ENCODE results near the gene DENND1B. TPM values are rescaled to one million over a fixed set of nuclear protein-coding genes. Genes with fewer than 3 reads are reported as not detected.

The DENND1B gene
- total RNA-seq, 1 experiment from 2014 or later, result 9.6 TPM

DNA sequence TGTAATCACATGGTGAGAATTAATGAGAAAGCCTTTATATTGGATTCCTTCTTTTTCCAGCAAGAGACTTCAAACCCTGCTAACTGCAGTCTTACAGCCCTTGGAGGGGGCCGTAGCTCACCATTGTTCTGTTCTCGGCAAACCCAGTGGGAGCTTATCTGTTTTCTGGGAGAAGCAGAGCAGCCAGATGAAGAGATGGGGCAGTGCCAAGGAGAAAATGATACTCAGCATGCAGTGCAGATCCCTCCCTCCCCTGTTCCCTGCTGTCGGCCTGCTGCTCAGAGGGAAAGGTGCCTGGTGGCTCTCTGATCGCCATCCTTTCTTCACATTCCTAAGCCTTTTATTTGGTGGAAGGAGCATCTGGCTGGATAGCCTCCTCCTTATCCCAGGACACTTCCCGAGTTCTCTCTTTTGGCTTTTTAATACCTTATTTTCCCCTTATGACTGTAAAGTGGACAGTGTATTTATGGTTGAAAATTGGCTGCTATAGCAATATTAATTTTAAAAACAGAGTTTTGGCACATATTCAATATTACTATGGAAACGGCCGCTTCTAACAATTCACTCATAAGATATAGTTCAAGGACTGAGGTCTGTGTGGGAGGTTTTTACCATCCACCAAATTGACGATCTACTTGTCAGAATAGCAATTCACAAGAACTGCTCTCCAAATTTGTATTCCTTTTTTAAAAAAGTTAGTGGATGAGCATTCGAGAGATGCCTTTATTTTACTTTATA is 303.9 kb downstream of the DENND1B start (continued):
- TF ChIP-seq, protein P1, sequence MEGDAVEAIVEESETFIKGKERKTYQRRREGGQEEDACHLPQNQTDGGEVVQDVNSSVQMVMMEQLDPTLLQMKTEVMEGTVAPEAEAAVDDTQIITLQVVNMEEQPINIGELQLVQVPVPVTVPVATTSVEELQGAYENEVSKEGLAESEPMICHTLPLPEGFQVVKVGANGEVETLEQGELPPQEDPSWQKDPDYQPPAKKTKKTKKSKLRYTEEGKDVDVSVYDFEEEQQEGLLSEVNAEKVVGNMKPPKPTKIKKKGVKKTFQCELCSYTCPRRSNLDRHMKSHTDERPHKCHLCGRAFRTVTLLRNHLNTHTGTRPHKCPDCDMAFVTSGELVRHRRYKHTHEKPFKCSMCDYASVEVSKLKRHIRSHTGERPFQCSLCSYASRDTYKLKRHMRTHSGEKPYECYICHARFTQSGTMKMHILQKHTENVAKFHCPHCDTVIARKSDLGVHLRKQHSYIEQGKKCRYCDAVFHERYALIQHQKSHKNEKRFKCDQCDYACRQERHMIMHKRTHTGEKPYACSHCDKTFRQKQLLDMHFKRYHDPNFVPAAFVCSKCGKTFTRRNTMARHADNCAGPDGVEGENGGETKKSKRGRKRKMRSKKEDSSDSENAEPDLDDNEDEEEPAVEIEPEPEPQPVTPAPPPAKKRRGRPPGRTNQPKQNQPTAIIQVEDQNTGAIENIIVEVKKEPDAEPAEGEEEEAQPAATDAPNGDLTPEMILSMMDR (IDR thresholded peaks at IDR 0.05 in 2 of 3, conservative IDR thresholded peaks at IDR 0.05 in 1 of 3; ENCODE audit: borderline replicate concordance in 1 of 3, insufficient read depth in 1 of 3, low read depth in 2 of 3, low read length in 2 of 3), result no peak
- TF ChIP-seq SIN3A (IDR thresholded peaks at IDR 0.05; ENCODE audit: low read depth), result no peak
- no peak for TF ChIP-seq EGR1 (IDR thresholded peaks at IDR 0.05; ENCODE audit: low read depth)
- no peak for TF ChIP-seq RAD21 (IDR thresholded peaks at IDR 0.05; ENCODE audit: low read depth)
- TF ChIP-seq SP1 (IDR thresholded peaks at IDR 0.05; ENCODE audit: low read depth), result no peak
- no peak for TF ChIP-seq ELF1 (IDR thresholded peaks at IDR 0.05; ENCODE audit: borderline replicate concordance, low read depth)
- TF ChIP-seq CEBPB (IDR thresholded peaks at IDR 0.05; ENCODE audit: low read depth), result no peak
- TF ChIP-seq ZFX (IDR thresholded peaks at IDR 0.05), result no peak

DNA sequence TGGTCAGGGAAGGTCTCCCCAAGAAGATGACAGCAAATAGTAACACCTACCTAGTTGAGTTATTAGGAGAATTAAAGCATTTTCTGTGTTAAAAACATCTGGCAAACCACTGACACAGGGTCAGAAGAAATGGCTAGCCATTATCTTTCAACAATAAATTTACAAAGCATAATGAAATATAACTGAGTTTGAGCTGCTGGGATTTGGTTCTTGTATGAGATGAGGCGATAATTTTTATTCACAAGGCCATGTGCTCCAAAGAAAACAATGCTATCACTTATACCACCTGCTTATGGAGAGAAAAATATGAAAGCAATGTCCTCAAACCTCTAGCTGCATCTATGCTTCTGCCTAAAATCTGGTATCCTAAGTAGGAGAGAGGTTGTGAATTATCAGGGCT is 304.9 kb downstream of the DENND1B start:
- BruUV-seq (replicated peaks), result no TSS peak
- Histone ChIP-seq H3K4me2 (ENCODE audit: low read length) (no peak overlapping the region), H2AFZ (ENCODE audit: low read depth, low read length, poor library complexity, severe bottlenecking) (no peak overlapping the region), H3K36me3 (ENCODE audit: control insufficient read depth in 1 of 2, insufficient read depth in 2 of 2, low read length in 2 of 2) (no peaks in the 10 kb centered on the region), H3K4me1 (ENCODE audit: control insufficient read depth in 1 of 2, insufficient read depth in 2 of 2, low read length in 2 of 2) (no peaks in the 10 kb centered on the region), H3K27me3 (ENCODE audit: insufficient read depth, low read length) (no peaks in the 10 kb centered on the region), H3K9me2 (ENCODE audit: insufficient read depth) (no peaks in the 10 kb centered on the region), H3K79me2 (ENCODE audit: insufficient read depth, low read length) (no peaks in the 10 kb centered on the region), H3K27ac (ENCODE audit: low read depth, low read length) (no peak overlapping the region), H3K9me3 (ENCODE audit: control insufficient read depth in 1 of 2, insufficient read depth in 1 of 2, low read depth in 1 of 2, low read length in 2 of 2) (no peaks in the 10 kb centered on the region), H4K20me1 (ENCODE audit: insufficient read depth) (no peaks in the 10 kb centered on the region; the same call in 1 of the 2 replicates), H3K9ac (ENCODE audit: low read length) (no peak overlapping the region), H3K4me3 (replicated peaks in 1 of 2; ENCODE audit: low read depth in 1 of 2, low read length in 2 of 2) (no peak overlapping the region)
- DNase-seq (ENCODE audit: low read depth, low spot score) (no peak), ATAC-seq (no peak)
- CTCF ChIA-PET, result no interaction called here
- intact Hi-C loops (cut with micrococcal nuclease), result no loop called here
- POLR2A ChIA-PET, result no interaction called here
- RAD21 ChIA-PET (ENCODE audit: low non-redundant PET in 1 of 2, low total read pairs in 2 of 2, uncharacterized antibody in 2 of 2, unreplicated experiment in 2 of 2), result no interaction called here
- no peak for TF ChIP-seq POLR2AphosphoS5 (IDR thresholded peaks at IDR 0.05; ENCODE audit: low read depth, low read length)
- TF ChIP-seq SRF (IDR thresholded peaks at IDR 0.05; ENCODE audit: low read depth), result no peak
- TF ChIP-seq POLR2A (IDR thresholded peaks at IDR 0.05; ENCODE audit: borderline replicate concordance, extremely low read depth, insufficient read depth, insufficient read length), result no peak
- TF ChIP-seq EZH2phosphoT487 (IDR thresholded peaks at IDR 0.05; ENCODE audit: borderline replicate concordance), result no peak
- TF ChIP-seq ELF1 (IDR thresholded peaks at IDR 0.05; ENCODE audit: borderline replicate concordance, low read depth), result no peak
- TF ChIP-seq RAD21 (IDR thresholded peaks at IDR 0.05; ENCODE audit: low read depth), result no peak
- TF ChIP-seq ZNF274 (IDR thresholded peaks at IDR 0.05; ENCODE audit: low read depth, low read length), result no peak
- TF ChIP-seq, protein P2, sequence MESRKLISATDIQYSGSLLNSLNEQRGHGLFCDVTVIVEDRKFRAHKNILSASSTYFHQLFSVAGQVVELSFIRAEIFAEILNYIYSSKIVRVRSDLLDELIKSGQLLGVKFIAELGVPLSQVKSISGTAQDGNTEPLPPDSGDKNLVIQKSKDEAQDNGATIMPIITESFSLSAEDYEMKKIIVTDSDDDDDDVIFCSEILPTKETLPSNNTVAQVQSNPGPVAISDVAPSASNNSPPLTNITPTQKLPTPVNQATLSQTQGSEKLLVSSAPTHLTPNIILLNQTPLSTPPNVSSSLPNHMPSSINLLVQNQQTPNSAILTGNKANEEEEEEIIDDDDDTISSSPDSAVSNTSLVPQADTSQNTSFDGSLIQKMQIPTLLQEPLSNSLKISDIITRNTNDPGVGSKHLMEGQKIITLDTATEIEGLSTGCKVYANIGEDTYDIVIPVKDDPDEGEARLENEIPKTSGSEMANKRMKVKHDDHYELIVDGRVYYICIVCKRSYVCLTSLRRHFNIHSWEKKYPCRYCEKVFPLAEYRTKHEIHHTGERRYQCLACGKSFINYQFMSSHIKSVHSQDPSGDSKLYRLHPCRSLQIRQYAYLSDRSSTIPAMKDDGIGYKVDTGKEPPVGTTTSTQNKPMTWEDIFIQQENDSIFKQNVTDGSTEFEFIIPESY (IDR thresholded peaks at IDR 0.05; ENCODE audit: extremely low read depth, insufficient replicate concordance, low read length), result no peak
- no peak for TF ChIP-seq YY1 (IDR thresholded peaks at IDR 0.05; ENCODE audit: extremely low read depth, insufficient replicate concordance, low read depth, low read length)
- TF ChIP-seq, protein P3, sequence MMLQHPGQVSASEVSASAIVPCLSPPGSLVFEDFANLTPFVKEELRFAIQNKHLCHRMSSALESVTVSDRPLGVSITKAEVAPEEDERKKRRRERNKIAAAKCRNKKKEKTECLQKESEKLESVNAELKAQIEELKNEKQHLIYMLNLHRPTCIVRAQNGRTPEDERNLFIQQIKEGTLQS (IDR thresholded peaks at IDR 0.05), result no peak
- TF ChIP-seq, protein P1 (IDR thresholded peaks at IDR 0.05 in 2 of 3, conservative IDR thresholded peaks at IDR 0.05 in 1 of 3; ENCODE audit: borderline replicate concordance in 1 of 3, insufficient read depth in 1 of 3, low read depth in 2 of 3, low read length in 2 of 3), result no peak
- no peak for TF ChIP-seq EGR1 (IDR thresholded peaks at IDR 0.05; ENCODE audit: low read depth)
- no peak for TF ChIP-seq CEBPB (IDR thresholded peaks at IDR 0.05; ENCODE audit: low read depth)

Measured in HCT116 (cell line).